GM10266 (cell line): Measurements from ENCODE around the gene IL1RAPL1.

Source experiments
- DNase-seq: peaks from one replicate; pipeline ENCODE4 v3.0.0; 2012; ENCODE audit errors: extremely low spot score
- TF ChIP-seq, protein P1 (sequence below): IDR thresholded peaks from 2 replicates; pipeline ENCODE4 v1.5.1; 2012; ENCODE audit warnings: mild to moderate bottlenecking, low read depth; ENCODE audit not compliant: control insufficient read depth, insufficient read depth; ENCODE audit errors: missing control alignments

Gene IL1RAPL1

DNA sequence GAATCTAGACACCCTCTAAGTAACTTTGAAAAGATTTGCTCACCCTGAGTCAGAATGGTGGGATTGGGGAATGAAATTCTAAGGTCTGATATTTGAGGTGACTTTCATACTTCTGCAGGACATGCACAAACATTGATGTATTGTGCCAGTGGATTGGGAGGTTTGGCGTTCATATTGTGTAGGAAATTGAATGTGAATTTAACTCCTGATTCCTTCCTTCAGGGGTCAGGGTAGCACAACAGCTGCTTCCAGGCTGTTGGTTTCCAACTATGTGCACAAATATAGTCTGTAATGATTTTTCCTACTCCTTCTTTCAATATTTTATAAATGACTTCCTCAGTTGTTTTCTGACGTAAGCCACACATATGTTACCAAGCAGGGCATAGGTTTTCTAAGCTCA, 3.1 kb downstream of the IL1RAPL1 start:
- no peak for DNase-seq
- TF ChIP-seq, protein P1, sequence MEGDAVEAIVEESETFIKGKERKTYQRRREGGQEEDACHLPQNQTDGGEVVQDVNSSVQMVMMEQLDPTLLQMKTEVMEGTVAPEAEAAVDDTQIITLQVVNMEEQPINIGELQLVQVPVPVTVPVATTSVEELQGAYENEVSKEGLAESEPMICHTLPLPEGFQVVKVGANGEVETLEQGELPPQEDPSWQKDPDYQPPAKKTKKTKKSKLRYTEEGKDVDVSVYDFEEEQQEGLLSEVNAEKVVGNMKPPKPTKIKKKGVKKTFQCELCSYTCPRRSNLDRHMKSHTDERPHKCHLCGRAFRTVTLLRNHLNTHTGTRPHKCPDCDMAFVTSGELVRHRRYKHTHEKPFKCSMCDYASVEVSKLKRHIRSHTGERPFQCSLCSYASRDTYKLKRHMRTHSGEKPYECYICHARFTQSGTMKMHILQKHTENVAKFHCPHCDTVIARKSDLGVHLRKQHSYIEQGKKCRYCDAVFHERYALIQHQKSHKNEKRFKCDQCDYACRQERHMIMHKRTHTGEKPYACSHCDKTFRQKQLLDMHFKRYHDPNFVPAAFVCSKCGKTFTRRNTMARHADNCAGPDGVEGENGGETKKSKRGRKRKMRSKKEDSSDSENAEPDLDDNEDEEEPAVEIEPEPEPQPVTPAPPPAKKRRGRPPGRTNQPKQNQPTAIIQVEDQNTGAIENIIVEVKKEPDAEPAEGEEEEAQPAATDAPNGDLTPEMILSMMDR: no peak

DNA sequence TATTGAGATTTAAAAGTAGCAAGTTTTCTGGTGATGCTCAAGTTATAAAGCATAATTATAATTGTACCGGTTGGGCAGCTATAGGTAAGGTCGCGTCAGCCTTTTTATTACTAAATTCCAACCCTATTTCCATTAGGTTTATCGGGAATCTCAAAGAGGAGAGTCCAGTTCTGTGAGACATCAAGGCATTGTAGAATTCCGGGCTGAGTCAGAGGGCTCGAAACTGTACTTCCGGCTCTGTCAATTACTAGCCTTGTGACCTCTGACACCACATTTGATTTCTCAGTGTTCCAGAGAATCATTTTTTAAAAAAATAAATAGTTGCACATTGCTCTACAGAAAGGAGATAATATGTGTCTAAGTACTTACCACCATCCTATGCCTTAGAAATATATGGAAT, 4.3 kb downstream of the IL1RAPL1 start:
- TF ChIP-seq, protein P1: no peak
- no peak for DNase-seq

DNA sequence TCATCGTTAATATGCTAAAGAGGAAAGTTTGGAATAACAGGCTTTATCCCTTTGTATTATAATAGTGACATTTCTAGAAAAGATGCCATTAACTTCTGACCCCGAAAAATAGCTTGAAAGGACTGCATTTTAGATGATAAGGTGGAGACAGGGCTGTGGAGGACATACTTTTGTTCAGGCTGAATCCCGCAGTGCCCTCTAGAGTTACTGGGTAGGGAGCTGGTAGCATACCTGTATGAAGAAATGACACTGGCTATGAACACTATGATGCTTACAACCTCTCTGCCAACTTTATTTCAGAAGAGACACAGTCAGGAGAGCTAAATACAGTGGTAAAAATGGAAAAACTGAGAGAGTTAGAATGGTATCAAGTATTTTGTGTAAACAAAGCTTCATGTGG, 8.1 kb downstream of the IL1RAPL1 start:
- TF ChIP-seq, protein P1: no peak
- no peak for DNase-seq

DNA sequence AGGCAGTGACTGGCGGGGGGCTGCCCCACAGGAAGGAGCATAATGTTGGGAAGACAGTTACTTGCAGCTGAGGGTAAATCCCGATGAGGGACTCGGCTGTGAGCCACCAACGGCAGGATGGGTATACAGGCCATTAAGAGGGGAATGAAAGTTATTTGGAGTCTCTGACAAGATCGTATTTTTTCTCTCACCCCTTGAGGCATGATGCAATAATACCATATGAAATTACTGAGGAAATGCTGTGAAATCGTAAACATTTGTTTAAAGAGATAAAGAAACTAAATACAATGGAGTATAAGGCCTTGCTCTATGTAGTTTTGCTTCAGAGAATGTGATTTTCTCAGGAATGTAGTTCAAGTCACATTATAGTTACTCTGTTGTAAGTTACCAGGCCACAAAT, 12.7 kb downstream of the IL1RAPL1 start:
- TF ChIP-seq, protein P1: no peak

DNA sequence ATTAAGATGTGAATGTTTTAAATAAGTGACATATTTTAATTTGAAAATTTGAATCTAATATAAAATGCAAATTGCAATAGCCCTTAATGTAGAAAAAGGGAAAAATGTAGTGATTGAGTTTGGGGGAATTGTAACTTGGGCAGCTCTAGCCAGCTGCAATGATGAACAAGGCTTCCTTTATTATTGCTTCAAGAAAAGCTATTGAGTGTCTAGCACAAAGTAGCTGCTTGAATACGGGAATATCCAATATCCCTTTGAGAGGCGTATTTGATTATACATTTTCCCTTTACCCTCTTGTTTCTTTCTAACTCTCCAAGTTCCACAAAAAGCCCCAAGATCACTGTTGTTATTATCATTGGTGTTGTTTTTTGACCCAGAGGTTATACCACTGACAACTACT, 21.8 kb downstream of the IL1RAPL1 start:
- TF ChIP-seq, protein P1: no peak
- no peak for DNase-seq

More for the DNA sequence above, 12.7 kb downstream of the IL1RAPL1 start:
- DNase-seq: no peak

DNA sequence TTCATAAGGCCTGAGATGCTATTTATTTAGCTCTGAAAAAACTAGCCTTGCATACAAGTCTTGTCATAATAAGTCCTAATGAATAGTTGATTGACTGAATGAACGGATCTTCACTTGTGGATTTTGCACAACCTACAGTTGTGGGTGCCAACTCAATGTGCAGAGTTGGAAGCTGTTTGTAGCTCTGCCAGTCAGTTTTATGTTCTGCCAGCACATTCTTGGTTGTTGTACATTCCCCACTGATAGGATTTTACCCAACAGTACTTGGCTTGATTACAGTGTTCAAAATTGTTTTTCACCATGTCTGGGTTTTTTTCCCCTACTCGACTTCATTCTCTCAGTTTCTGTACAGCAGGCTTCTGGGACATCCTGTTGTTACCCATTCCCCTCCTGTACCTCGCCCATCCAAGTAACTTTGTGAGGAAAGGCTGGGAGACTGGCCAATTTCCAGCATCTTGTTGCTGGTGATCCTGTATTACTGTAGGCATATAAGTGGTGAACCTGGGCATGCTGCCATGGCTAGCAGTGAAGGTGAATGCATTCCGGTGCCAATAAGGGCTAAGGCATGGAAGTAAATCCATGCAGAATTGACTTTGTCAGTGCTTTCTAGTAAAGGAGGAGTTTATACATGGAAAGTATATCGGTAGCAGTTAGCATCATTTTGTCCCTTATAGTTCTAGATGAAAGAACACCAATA, 22.8 kb downstream of the IL1RAPL1 start:
- TF ChIP-seq, protein P1: no peak
- no peak for DNase-seq

DNA sequence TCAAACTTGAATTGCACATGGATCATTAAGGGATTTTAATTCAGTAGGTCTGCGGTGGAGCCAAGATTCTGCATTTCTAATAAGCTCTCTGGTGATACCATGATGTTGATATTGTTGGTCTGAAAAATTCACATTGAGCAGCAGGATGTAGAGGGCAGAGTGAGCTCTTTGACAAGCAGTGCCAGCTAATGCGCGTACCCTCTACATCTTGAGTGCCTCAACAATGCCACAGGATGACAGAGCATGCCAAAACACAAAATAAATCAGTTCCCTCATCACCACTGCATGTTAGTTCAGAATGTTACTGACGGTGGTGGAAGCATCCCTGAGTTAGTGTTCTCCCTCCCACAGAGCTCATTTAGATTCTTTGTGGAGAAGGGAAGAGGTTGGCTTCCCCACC, 23.5 kb downstream of the IL1RAPL1 start:
- DNase-seq: no peak

More for the DNA sequence above, 23.5 kb downstream of the IL1RAPL1 start:
- TF ChIP-seq, protein P1: no peak
